Measurements from ENCODE around the gene NADK.
"Not testable (repeated sequence)": the region's sequence is repeated elsewhere in the genome, so short reads cannot be mapped to it uniquely, and the experiment has no call there.

The NADK gene

GRCh38 chr1:1742529-1742928 is 35.7 kb downstream of the NADK start:
- DNase-seq: not testable (repeated sequence)

GRCh38 chr1:1741013-1741412 is 37.3 kb downstream of the NADK start:
- DNase-seq: not testable (repeated sequence)

DNA sequence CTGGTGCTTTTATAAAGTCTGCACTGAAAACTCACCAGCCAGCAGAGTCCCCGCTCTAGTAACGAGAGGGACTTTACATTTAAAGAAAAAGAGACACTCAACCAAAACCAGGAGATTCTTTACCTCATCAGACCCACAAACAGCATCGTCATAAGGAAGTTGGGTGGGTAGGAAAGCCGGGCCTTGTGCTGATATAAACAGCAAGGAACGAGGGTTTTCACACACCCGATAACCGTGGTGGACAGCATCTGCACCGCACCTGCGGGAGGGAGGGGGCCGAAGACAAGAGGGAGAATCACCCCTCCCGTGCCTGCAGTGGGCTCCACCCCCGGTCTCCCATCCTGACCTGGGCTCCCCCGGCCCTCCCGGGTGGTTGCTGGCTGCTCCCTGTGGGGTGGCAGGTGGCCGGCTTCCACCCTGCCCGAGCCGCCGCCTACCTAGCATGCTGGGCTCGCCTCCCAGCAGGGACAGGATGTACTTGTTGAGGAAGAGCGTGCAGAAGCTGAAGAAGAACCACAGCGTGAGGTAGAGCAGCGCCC is 39.4 kb downstream of the NADK start:
- not testable (repeated sequence) for DNase-seq

- not testable (repeated sequence) for DNase-seq
Measured at GRCh38 chr1:1737675-1738590, 40.3 kb downstream of the NADK start.

DNA sequence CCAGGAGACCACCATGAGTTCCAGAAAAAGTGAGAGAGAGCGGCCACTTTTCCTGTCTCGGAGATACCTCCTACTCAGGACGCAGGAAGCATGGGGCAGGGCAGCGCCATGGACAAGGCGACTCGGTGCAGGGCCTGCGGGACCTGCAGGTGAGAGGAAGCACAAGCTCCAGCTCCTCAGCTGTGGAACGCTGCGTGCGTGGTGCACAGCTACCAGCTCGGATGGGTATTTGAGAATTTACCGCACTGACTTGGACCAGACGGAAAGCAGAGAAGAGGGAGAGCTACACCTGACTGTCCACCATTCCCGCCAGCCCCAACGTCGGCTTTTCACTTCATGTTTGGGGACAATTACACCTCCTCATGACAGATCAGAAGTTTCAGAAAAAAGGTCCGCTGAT is 45.9 kb downstream of the NADK start:
- no peak for DNase-seq

DNA sequence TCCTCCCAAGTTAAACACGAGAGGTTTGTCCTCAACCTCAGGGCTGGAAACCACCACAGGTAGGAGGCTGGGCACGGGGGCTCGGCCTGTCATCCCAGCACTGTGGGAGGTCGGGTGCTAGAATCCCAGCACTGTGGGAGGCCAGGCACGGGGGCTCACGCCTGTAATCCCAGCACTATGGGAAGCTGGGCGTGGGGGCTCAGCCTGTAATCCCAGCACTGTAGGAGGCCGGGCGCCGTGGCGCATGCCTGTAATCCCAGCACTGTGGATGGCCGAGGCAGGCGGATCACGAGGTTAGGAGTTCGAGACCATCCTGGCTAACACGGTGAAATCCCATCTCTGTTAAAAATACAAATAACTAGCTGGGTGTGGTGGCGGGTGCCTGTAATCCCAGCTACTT is 47.4 kb downstream of the NADK start:
- DNase-seq: no peak

- DNase-seq: not testable (repeated sequence)
Measured at GRCh38 chr1:1730230-1730629, 48.0 kb downstream of the NADK start.

- DNase-seq: not testable (repeated sequence)
Measured at GRCh38 chr1:1729116-1729816, 49.0 kb downstream of the NADK start.

GRCh38 chr1:1728308-1729005 is 49.8 kb downstream of the NADK start:
- not testable (repeated sequence) for DNase-seq

- DNase-seq: not testable (repeated sequence)
Measured at GRCh38 chr1:1727131-1727651, 51.1 kb downstream of the NADK start.

DNA sequence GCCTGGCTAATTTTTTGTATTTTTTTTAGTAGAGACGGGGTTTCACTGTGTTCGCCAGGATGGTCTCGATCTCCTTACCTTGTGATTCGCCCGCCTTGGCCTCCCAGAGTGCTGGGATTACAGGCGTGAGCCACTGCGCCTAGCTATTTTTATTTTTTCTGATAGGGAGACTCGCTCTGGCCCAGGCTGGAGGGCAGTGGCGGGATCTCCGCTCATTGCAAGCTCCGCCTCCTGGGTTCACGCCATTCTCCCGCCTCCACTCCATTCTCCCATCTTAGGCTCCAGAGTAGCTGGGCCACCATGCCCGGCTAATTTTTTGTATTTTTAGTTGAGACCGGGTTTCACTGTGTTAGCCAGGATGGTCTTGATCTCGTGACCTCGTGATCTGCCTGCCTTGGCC is 52.2 kb downstream of the NADK start:
- DNase-seq: not testable (repeated sequence)

DNA sequence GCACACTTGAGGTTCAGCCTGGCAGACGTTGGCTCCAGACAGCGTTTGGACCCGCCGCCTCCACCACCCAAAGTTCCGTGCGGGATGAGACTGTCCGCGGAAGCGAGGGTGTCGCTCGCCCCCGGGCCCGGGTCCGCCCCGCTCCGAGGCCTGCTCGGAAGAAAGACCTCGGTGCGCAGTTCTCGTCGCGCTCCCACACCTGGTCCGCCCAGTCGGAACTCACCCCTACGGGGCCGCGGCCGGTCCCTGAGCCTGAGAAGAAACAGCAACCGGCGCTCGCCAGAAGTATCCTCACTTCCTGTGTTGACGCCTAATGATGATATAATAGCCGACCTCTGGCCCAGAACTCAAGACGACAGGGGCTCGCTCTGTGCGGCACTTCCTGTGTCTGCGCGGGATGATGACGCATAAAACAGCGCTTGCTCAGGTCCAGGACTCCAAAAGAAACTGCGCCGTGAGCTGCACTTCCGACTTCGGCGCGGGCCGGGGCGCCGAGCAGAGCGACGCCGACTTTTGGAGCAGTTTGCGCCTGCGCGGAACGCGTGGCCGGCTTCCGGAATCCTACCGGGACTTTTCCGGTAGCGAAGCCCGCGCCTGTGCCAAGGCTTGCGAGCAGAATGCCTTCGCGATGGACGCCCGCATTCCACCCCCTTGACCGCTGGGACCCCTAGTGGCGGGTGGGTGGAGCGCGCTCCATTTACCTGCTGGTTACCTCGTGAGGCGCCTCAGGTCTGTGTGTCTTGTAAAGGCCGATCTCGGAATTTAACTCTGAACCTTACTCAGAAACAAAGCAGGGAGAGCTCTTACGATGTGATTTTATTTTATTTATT is 54.0 kb downstream of the NADK start, which contains the start of gene CDK11A:
CDK11A (minus strand) TSS at position 323 of the 830 bp plus-strand sequence. CDS start 1,539 bp downstream, outside the sequence.
- DNase-seq: peak; percentile 98

DNA sequence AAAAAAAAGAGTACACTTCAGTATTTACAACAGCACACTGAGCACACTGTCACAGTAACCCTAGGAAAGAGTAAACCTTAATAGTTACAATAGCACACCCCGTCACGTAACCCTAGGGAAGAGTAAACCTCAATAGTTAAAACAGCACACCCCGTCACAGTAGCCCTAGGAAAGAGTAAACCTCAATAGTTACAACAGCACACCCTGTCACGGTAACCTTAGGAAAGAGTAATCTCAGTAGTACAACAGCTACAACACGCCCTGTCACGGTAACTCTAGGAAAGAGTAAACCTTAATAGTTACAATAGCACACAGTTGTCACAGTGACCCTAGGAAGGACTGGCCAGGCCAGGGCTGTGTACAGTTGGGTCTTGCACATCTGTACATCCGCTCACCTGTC is 57.1 kb downstream of the NADK start:
- no peak for DNase-seq

GRCh38 chr1:1715109-1715883 is 63.0 kb downstream of the NADK start:
- not testable (repeated sequence) for DNase-seq

GRCh38 chr1:1707897-1708296 is 70.4 kb downstream of the NADK start:
- DNase-seq: not testable (repeated sequence)

DNA sequence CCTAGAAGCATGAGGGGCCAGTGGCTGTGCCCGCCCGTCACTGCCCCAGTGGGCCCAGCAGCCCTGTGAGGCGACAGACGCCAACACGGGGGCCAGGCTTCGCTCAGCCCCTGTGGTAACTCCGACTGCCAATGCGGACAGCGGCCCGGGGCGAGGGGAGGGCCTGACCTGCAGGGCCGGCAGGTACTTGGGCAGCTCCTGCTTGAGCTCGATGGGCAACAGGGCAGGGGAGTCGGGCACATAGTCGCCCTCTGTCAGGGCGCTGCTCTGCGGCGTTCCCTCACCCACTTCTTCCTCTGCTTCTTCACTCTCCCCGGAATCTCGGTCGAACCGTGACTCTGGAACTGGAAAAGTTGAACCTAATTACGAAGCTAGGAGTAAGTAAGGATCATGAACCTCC is 71.0 kb downstream of the NADK start:
- not testable (repeated sequence) for DNase-seq

- DNase-seq: not testable (repeated sequence)
Measured at GRCh38 chr1:1705623-1706022, 72.6 kb downstream of the NADK start.

GRCh38 chr1:1704284-1704957 is 73.8 kb downstream of the NADK start:
- not testable (repeated sequence) for DNase-seq

DNA sequence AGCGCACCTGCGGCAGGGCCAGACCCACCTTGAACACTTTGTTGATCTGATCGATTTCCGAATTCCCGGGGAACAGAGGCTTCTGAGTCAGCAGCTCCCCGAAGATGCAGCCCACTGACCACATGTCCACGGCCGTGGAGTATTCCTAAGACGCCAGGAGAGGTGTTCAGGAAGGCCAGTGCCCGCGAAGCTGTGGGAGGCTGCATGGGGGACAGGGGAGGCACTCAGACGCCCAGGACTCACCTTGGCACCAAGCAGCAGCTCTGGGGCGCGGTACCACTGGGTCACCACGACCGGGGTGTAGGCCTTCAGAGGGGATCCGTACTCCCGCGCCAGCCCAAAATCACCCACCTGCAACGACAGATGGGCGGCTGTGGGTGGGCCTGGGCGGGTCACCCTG is 74.5 kb downstream of the NADK start:
- DNase-seq: no peak

DNA sequence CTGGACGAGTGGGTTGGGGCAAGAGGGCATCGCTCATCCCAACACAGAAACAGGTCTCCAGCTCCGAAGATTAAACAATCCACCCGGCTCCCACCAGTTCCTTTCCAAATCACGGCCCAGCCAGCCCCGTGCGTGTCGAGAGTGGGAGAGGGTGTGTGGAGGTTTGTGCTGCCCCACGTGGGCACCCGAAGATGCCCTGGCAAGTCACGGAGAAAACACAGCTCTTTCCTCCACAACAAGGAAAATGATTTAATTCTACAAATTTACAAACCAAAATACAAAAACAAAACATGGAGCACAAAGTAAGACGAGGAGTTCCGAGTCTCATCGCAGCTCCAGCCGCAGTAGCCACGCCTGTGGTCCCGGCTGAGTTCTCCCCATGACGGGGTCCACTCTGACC is 75.8 kb downstream of the NADK start:
- not testable (repeated sequence) for DNase-seq

All from NCI-H2171 (cell line).